ENCODE measurements around the gene SEPTIN11. TPM values are rescaled to one million over a fixed set of nuclear protein-coding genes. Genes with fewer than 3 reads are reported as not detected.

The SEPTIN11 gene
- total and polyA plus RNA-seq, 2 of the 8 experiments (the other 6 are each of a cell fraction or from before 2014, with no cell fraction given): 32.2 to 110 TPM

GRCh38 chr4:76943129-76943620 is 6.4 kb upstream of the SEPTIN11 start:
- ChIA-PET POLR2A (ENCODE audit: partially characterized antibody) (interaction anchor here (0.7 to 1.3 kb wide), 2 partner anchors 10 to 228 kb away, joined by 3 read pairs; no protein-coding TSS in a partner anchor), CTCF (ENCODE audit: partially characterized antibody) (interaction anchor here (0.9 to 1.0 kb wide), 2 partner anchors 23 to 102 kb away, joined by 3 to 4 read pairs; no protein-coding TSS in a partner anchor)
- H2BK15ac ChIP-seq (ENCODE audit: low read length): no peak overlapping the region
- H2AFZ ChIP-seq (ENCODE audit: low read length): no peak overlapping the region
- DNase-seq (ENCODE audit: low read depth in 1 of 2, low spot score in 2 of 2) (no peak), FAIRE-seq (no peak)
- H3K79me1 ChIP-seq (ENCODE audit: low read depth, low read length): no peaks in the 10 kb centered on the region
- H3K4me3 ChIP-seq (ENCODE audit: extremely low read depth in 1 of 4, insufficient read depth in 2 of 4, low read depth in 3 of 4, low read length in 4 of 4): no peak overlapping the region
- no peak overlapping the region for H3K27ac ChIP-seq (ENCODE audit: low read depth, low read length)
- peaks cover 0 to 1% of the 10 kb centered on the region in 2 experiments for H4K20me1 ChIP-seq (replicated peaks in 1 of 2; ENCODE audit: control insufficient read depth in 1 of 2, insufficient read depth in 2 of 2, low read length in 2 of 2)
- H3K27me3 ChIP-seq (replicated peaks in 1 of 4; ENCODE audit: control insufficient read depth in 3 of 4, extremely low read depth in 1 of 4, insufficient read depth in 3 of 4, low read length in 3 of 4): peaks cover 0 to 4% (median 3%) of the 10 kb centered on the region in 4 experiments; a peak in 5 of 7 replicates
- H2BK12ac ChIP-seq (ENCODE audit: low read depth, low read length): no peak overlapping the region
- no peak for TF ChIP-seq ATF2 (IDR thresholded peaks at IDR 0.05; ENCODE audit: low read length)
- no peak for TF ChIP-seq RXRA (IDR thresholded peaks at IDR 0.05; ENCODE audit: insufficient read depth, low read depth, low read length)
- TF ChIP-seq RAD21 (IDR thresholded peaks at IDR 0.05 in 1 of 2, conservative IDR thresholded peaks at IDR 0.05 in 1 of 2; ENCODE audit: low read depth in 2 of 2, low read length in 2 of 2): no peak
- TF ChIP-seq ZNF274 (IDR thresholded peaks at IDR 0.05; ENCODE audit: borderline replicate concordance, extremely low read depth, low read length): no peak
- TF ChIP-seq SRF (IDR thresholded peaks at IDR 0.05; ENCODE audit: low read depth, low read length): no peak
- TF ChIP-seq TAF1 (IDR thresholded peaks at IDR 0.05; ENCODE audit: low read depth, low read length): no peak
- no peak overlapping the region for H2BK5ac ChIP-seq (ENCODE audit: low read depth, low read length)
- H3K23me2 ChIP-seq (ENCODE audit: low read depth, low read length): no peaks in the 10 kb centered on the region
- H3K9ac ChIP-seq (replicated peaks in 1 of 4; ENCODE audit: extremely low read depth in 1 of 4, low read depth in 3 of 4, low read length in 3 of 4): no peak overlapping the region
- no peak overlapping the region for H3K14ac ChIP-seq (ENCODE audit: insufficient read length)
- no peak overlapping the region for H3K4ac ChIP-seq (replicated peaks; ENCODE audit: insufficient read length, low read depth, low read length)
- no peak overlapping the region for H2BK120ac ChIP-seq (replicated peaks; ENCODE audit: low read depth, low read length)
- no peak overlapping the region for H2AK5ac ChIP-seq (ENCODE audit: low read depth, low read length)
- H4K91ac ChIP-seq (replicated peaks; ENCODE audit: insufficient read length, low read length): no peak overlapping the region
- H3K18ac ChIP-seq (ENCODE audit: extremely low read depth, low read length): no peak overlapping the region
- no peaks in the 10 kb centered on the region for H3K79me2 ChIP-seq (ENCODE audit: control insufficient read depth in 1 of 2, insufficient read depth in 2 of 2, low read length in 2 of 2)
- H4K5ac ChIP-seq (ENCODE audit: insufficient read length, low read depth, low read length): no peak overlapping the region
- WGBS, 2 experiments (ENCODE audit: extremely low coverage in 1 of 2, insufficient coverage in 1 of 2, insufficient read length in 1 of 2, insufficient replicate concordance in 2 of 2, low coverage in 1 of 2, low lambda C conversion rate in 2 of 2, missing lambda C conversion rate in 1 of 2): 90% methylated on average over 6 of the region's 6 CpGs; no CpG with 5 or more reads in 1 of the 2 experiments
- H3K9me3 ChIP-seq (ENCODE audit: insufficient read depth in 2 of 2, low read depth in 1 of 2, low read length in 1 of 2): no peaks in the 10 kb centered on the region
- H4K8ac ChIP-seq (ENCODE audit: extremely low read depth, insufficient read depth, low read length): no peak overlapping the region
- no peaks in the 10 kb centered on the region for H3K36me3 ChIP-seq (ENCODE audit: control insufficient read depth in 2 of 4, insufficient read depth in 4 of 4, low read length in 3 of 4)
- no peak overlapping the region for H3K56ac ChIP-seq (replicated peaks; ENCODE audit: insufficient read length, low read depth, low read length)
- H3K4me2 ChIP-seq (ENCODE audit: insufficient read depth in 1 of 2, low read depth in 2 of 2, low read length in 2 of 2): no peak overlapping the region
- no peak overlapping the region for H2BK20ac ChIP-seq (ENCODE audit: low read length)
- no peak overlapping the region for H3K23ac ChIP-seq (ENCODE audit: insufficient read length)
- peaks cover 0 to 2% (median 2%) of the 10 kb centered on the region in 4 experiments; a peak in 3 of 7 replicates for H3K4me1 ChIP-seq (replicated peaks in 1 of 4; ENCODE audit: control insufficient read depth in 3 of 4, insufficient read depth in 4 of 4, low read length in 3 of 4)
